HG02981 (cell line): Measurements from ENCODE around the gene RPS6KB1.
"Not testable (repeated sequence)": the region's sequence is repeated elsewhere in the genome, so short reads cannot be mapped to it uniquely, and the experiment has no call there.

Source experiments
- ATAC-seq: cut with Tn5 transposase; IDR thresholded peaks from one replicate; pipeline ENCODE4 v1.9.1; 2021; ENCODE audit warnings: mild to moderate bottlenecking, moderate library complexity; ENCODE audit not compliant: unreplicated experiment

RPS6KB1 gene

DNA sequence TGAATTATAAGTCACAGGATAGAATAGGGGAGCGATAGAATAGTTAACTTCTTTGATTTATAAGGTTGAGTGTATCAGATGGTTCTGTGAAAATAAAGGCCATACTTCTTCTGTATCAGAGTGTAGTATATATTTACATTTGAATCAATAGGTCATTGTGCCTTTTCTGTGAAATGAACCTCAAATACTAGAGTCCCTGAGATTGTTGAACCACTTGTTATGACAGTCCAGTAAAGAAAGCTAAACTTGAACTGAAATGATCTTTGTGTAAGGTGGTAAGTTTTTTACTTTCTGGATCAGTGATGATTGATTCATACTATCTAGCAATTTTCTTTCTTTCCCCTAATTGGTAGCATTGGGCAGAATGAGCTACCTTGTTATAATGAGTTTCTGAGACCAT is 40.4 kb downstream of the RPS6KB1 start:
- ATAC-seq: not testable (repeated sequence)

DNA sequence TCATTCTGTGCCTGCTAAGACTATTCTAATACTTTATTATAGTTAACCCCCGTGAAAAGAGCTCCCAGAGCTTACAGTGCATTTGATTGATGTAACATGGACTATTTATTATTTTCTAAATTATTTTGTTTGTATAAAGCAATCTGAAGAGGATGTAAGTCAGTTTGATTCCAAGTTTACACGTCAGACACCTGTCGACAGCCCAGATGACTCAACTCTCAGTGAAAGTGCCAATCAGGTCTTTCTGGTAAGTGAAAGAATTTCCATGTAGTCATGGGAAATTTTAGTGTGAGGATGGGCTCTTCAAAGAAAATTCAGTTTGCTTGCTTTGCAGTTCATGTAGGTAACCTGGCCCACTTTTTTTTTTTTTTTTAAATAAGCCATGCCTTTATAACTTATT is 47.8 kb downstream of the RPS6KB1 start:
- not testable (repeated sequence) for ATAC-seq

DNA sequence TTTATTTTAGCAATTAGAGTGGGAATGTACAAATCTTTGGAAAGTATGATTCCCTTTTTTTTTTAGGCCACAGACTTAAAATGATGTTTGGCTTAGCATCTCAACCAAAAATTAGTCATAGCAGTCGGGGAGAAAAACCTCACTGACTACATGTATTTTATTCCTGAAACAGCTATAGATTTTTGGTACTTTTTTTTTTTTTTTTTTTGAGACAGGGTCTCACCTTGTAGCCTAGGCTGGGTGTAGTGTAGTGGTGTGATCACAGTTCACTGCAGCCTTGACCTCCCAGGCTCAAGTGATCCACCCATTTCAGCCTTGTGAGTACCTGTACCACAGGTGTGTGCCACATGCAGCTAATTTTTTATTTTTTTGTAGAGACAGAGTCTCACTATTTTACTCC is 48.2 kb downstream of the RPS6KB1 start:
- no peak for ATAC-seq

DNA sequence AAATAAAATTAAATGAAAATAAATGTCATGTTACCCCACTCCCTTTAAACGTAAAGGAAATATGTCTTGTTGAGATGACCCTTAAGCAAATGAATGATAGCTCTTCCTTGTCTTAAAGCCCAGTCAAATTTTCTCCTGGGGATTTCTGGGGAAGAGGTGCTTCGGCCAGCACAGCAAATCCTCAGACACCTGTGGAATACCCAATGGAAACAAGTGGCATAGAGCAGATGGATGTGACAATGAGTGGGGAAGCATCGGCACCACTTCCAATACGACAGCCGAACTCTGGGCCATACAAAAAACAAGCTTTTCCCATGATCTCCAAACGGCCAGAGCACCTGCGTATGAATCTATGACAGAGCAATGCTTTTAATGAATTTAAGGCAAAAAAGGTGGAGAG is 53.5 kb downstream of the RPS6KB1 start:
- ATAC-seq: not testable (repeated sequence)

DNA sequence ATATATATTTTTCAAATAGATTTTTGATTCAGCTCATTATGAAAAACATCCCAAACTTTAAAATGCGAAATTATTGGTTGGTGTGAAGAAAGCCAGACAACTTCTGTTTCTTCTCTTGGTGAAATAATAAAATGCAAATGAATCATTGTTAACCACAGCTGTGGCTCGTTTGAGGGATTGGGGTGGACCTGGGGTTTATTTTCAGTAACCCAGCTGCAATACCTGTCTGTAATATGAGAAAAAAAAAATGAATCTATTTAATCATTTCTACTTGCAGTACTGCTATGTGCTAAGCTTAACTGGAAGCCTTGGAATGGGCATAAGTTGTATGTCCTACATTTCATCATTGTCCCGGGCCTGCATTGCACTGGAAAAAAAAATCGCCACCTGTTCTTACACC is 54.4 kb downstream of the RPS6KB1 start:
- ATAC-seq: not testable (repeated sequence)

DNA sequence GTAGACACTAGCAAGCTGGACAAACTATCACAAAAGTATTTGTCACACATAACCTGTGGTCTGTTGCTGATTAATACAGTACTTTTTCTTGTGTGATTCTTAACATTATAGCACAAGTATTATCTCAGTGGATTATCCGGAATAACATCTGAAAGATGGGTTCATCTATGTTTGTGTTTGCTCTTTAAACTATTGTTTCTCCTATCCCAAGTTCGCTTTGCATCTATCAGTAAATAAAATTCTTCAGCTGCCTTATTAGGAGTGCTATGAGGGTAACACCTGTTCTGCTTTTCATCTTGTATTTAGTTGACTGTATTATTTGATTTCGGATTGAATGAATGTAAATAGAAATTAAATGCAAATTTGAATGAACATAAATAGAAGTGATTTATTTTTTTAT is 57.1 kb downstream of the RPS6KB1 start:
- no peak for ATAC-seq

DNA sequence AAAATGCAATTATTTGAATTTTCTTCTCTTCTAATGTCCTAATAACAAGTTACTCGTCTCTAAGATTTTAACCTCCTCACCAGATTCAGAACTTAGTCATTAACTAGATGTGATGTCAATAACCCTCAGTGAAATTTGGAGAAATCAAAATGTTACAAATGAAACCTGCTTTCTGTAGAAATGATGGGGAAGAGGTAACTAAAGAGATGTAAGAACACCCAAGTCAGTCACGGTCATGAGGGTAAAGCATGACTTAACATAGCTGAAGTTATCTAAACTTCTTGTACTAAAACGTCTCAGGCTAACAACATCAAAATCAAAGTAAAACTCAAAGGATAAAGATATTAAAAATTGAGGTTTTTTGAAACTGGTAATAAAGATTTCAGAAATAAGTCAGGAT is 61.9 kb downstream of the RPS6KB1 start:
- ATAC-seq: no peak

DNA sequence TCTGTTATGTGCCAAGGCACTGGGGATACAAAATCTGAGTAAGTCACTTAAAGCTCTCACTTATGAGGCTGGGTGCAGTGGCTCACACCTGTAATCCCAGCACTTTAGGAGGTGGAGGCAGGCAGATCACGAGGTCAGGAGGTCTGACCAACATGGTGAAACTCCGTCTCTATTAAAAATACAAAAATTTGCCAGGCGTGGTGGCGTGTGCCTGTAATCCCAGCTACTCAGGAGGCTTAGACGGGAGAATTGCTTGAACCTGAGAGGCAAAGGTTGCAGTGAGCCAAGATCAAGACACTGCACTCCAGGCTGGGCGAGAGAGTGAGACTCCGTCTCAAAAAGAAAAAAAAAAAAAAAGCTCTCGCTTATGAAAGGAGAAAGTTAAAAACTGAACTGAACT is 66.7 kb downstream of the RPS6KB1 start:
- ATAC-seq: not testable (repeated sequence)

DNA sequence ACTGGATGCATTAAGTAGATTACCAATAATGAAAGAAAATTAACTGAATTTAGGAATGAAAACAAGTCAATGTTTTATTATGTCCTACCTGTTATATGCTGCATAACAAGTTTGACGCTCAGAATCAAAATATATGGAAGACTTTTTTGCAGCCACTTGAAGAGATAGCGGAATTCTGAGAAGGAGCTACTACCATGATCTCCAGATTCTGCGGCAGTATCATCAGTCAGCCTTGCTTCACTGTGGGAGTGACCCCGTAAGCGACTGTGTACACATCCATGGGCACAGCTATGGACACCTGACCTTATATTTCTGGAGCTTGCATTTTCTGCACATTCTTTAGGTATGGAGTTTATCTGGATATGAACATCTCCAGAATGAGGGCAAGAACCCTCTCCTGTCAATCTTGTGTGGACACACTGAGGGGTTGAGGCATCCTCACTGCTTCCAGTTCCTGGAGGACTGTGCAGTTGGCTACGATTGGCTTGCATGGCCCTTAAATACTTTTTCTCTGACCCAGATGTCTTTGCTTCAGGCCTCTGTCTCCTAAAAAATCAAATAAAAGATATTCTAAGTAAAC is 69.9 kb downstream of the RPS6KB1 start:
- ATAC-seq: no peak

DNA sequence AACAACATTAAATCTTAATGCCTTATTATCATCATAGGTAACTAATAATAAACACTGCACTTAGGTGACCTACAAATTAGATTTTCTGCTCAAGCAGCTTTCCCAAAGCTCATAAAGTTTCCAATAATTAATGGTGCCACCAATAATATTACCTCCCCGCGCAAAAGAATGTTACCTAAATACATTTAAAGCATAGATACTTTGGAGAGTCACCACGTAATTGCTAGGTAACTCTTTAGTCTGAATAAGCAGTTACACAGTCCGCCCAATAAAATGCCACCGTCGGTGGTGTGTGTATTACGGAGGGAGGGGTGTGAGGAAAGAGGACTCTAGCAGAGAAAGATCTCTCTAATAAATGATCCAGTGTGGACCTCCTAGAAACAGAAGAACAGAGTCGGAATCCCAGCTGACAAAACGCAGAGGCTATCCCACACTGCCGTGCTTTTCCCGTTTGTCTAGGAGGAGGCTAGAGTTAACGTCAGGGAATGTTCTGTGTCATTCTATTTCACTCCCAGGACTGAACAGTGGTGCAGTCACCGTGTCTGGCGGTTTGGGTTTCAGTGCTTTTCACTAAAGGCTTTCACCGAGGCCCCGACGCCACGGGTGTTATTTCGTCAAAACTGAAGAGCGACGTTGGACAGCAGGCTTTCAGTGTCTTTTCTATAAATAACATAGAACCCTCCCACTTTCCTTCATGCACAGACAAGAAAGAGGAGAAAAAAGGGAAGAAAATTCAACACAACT is 71.0 kb downstream of the RPS6KB1 start:
- peak; percentile 24 for ATAC-seq

DNA sequence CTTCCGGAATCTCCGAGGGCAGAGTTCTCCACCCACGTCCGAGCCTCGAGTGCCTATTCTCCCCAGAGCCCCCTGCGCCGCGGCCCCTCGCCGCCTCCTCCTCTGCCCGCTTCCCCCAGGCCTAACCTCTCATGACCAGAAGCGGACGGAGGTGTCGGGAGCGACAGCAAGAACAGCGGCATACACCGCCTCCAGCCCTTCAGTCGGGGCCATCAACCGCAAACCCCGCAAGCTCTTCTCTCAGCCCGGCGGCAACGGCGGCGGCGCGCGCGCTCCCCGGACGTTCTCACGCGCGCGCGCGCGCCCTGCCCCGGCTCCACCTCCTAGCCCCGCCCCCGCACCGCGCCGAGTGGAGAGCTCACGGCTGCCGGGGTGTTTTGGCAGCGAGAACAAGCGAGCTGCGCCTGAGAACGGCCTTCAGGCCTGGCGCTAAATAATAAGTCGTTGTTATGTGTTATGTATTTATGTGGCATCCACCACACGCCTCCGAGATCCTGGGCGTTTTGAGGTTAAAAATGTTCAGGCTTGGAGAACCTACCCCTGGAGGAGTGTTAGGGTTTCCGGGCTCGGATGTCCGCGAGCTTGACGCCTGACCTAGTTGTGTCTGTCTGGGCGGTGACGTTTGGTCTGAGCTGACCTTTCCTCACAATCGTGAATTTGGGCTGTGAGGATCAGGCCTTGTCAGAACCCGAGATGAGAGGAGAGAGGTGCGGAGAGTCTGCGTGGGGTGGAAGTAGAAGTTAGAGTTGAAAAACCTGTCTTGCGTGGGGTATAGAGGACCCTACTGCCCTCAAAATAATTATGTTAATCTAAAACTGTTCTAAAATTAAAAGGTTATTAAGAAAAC is 71.8 kb downstream of the RPS6KB1 start, which contains the start of gene RNFT1:
RNFT1 (minus strand) TSS at position 259 of the 847 bp plus-strand sequence; CDS start at position 182, 77 bp downstream.
- peak; percentile 60 for ATAC-seq

DNA sequence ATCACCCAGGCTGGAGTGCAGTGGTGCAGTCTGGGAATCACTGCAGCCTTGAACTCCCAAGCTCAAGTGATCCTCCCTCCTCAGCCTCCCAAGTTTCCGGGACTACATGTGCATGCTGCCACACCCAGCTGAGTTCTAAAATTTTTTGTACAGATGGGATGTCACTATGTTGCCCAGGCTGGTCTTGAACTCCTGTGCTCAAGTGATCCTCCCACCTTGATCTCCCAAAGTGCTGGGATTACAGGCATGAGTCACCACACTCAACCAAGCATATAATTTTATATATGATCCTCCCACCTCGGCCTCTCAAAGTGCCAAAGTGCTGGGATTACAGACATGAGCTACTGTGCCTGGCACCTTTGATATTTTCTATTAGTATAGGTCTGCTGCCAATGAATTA is 78.8 kb downstream of the RPS6KB1 start:
- ATAC-seq: not testable (repeated sequence)

DNA sequence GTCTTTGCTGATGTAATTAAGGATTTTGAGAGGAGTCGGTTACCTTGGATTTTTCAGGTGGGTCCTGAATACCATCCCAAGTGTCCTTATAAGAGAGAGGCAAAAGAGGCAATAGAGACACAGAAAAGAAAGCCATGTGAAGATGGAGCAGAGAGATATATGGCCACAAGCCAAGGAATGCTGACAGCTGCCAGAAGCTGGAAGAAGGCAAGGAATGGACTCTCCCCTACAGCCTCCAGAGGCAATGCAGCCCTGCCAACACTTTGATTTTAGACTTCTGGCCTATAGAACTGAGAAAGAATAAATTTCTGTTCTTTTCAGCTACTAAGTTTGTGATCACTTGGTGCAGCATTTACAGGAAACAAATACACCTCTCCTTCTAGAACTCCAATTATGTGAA is 79.9 kb downstream of the RPS6KB1 start:
- no peak for ATAC-seq

DNA sequence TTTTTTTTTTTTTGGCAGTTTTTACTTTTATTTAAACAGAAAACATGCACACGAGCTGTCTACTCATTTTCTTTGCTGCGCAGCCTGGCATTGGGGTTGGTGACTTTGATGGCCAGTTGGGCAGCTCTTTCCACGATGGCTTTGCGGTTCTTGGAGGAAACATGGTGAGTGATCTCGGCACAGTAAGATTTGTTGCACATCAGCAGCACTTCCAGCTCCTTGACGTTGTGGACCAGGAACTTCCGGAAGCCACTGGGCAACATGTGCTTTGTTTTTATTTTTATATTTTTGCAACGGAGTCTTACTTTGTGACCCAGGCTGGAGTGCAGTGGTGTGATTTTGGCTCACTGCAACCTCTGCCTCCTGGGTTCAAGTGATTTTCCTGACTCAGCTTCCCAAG is 80.6 kb downstream of the RPS6KB1 start:
- not testable (repeated sequence) for ATAC-seq

DNA sequence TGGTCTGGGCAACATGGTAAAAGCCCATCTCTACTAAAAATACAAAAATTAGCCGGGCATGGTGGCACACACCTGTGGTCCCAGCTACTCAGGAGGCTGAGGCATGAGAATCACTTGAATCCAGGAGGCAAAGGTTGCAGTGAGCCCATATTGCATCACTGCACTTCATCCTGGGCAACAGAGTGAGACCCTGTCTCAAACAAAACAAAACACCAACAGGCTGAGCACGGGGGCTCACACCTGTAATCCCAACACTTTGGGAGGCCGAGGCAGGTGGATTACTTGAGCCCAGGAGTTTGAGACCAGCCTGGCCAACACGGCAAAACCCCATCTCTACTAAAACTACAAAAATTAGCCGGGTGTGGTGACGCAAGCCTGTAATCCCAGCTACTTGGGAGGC is 82.2 kb downstream of the RPS6KB1 start:
- ATAC-seq: not testable (repeated sequence)

DNA sequence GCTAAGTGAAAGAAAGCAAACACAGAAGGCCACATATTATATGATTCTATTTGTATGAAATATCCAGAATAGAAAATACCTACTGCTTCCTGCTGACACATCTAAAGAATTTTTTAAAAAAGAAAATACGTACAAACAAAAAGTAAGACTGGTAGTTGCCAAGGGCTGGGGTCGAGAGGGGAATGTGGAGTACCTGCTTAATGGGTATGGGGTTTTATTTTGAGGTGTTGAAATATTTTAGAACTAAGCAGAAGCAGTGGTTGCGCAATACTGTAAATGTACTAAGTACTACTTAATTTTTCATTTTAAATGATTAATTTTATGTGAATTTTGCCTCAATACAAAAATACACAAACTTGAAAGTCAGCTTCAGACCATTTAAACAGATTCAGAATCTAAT is 103.7 kb downstream of the RPS6KB1 start:
- not testable (repeated sequence) for ATAC-seq
